Transverse colon (tissue), 4 donors: Measurements from ENCODE around the gene KLHL21. TPM values are rescaled to one million over a fixed set of nuclear protein-coding genes. Genes with fewer than 3 reads are reported as not detected.
A peak's percentile ranks its signal among the peaks of the same experiment; 100 is the strongest.

Experiments used
- DNase-seq: peaks from one replicate; pipeline ENCODE4 v3.0.0-alpha.2; 2019
- H3K27ac ChIP-seq, 4 donors: fragments of 200-600 bp; sonication (generic); 2 replicates each; pipeline ENCODE4 v1.5.1; 2016 to 2018; ENCODE audit warnings: inconsistent platforms in 4 of 4
- H3K27me3 ChIP-seq: fragments of 200-600 bp; sonication (generic); 2 replicates; pipeline ENCODE4 v1.5.1; 2017; ENCODE audit warnings: inconsistent platforms
- H3K36me3 ChIP-seq, 4 donors: fragments of 200-600 bp; sonication (generic); 2 replicates each; pipeline ENCODE4 v1.5.1; 2017 to 2019; ENCODE audit warnings: inconsistent platforms in 4 of 4
- H3K4me1 ChIP-seq, 4 donors: fragments of 200-600 bp; sonication (generic); 2 replicates each; pipeline ENCODE4 v1.5.1; 2017 to 2020; ENCODE audit warnings: inconsistent platforms in 4 of 4
- H3K4me3 ChIP-seq, 4 donors: fragments of 200-600 bp; sonication (generic); 1 replicate in 1 of 4; 2 replicates in 3 of 4; pipeline versions ENCODE4 v1.5.1 to v1.6.1; 2017 to 2019; ENCODE audit warnings: inconsistent platforms in 4 of 4
- H3K9me3 ChIP-seq, 2 donors: fragments of 200-600 bp; sonication (generic); 2 replicates each; pipeline ENCODE4 v1.5.1; 2017 to 2019; ENCODE audit warnings: inconsistent platforms in 2 of 2
- EP300 ChIP-seq: sonication (generic); formaldehyde crosslinking; IDR thresholded peaks from one replicate; pipeline ENCODE4 v1.6.1; 2017; ENCODE audit warnings: antibody characterized with exemption, low read depth
- POLR2A ChIP-seq: fragments of 450-650 bp; IDR thresholded peaks from one replicate; pipeline ENCODE4 v1.6.1; 2016; ENCODE audit warnings: antibody characterized with exemption, mild to moderate bottlenecking, moderate library complexity
- POLR2AphosphoS5 ChIP-seq, 3 donors: sonication (generic); formaldehyde crosslinking; IDR thresholded peaks; one replicate each; pipeline ENCODE4 v1.6.1; 2016; ENCODE audit warnings: antibody characterized with exemption in 3 of 3
- WGBS, 2 donors: methylation state at CpG; one replicate each; pipeline ENCODE4 v1.1.5; 2018; ENCODE audit warnings: low coverage in 1 of 2; 5-methylcytosine and 5-hydroxymethylcytosine counted together
- in situ Hi-C, 4 donors: fragments of 200-750 bp; cut with MboI; loops; one replicate each; pipeline versions ENCODE4 v1.15.0 to v1.15.1; 2017; ENCODE audit warnings: low sequenced_read_pairs in 3 of 4, low pct_ligation_motif_present in 1 of 4, low pct_unique_long_range_greater_than_20kb in 1 of 4
- intact Hi-C: fragments of 100-400 bp; cut with DNase I; formaldehyde crosslinking; loops from one replicate; pipeline ENCODE4 v1.15.1; 2023; ENCODE audit warnings: low total_unique reads
- total RNA-seq, 4 donors: library from RNA; depleted of rRNA; stranded (reverse); fragments of >200 nt; gene quantifications; one replicate each; pipeline ENCODE4 v1.1.0, GENCODE V29; 2016
- TF ChIP-seq, protein P1 (sequence below), 5 experiments: fragments of 200-600 bp in 3 of 5; fragments of 450-650 bp in 2 of 5; sonication (generic) in 3 of 5; IDR thresholded peaks; 1 replicate in 2 of 5; 2 replicates in 3 of 5; pipeline ENCODE4 v1.5.1; 2016 to 2017; ENCODE audit warnings: antibody characterized with exemption in 5 of 5, inconsistent platforms in 3 of 5, mild to moderate bottlenecking in 2 of 5, moderate library complexity in 1 of 5

Gene KLHL21, protein sequence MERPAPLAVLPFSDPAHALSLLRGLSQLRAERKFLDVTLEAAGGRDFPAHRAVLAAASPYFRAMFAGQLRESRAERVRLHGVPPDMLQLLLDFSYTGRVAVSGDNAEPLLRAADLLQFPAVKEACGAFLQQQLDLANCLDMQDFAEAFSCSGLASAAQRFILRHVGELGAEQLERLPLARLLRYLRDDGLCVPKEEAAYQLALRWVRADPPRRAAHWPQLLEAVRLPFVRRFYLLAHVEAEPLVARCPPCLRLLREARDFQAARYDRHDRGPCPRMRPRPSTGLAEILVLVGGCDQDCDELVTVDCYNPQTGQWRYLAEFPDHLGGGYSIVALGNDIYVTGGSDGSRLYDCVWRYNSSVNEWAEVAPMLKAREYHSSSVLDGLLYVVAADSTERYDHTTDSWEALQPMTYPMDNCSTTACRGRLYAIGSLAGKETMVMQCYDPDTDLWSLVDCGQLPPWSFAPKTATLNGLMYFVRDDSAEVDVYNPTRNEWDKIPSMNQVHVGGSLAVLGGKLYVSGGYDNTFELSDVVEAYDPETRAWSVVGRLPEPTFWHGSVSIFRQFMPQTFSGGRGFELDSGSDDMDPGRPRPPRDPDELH
- total RNA-seq: 10 to 100 TPM; 23.6 to 67.7 (median 36.1) TPM

DNA sequence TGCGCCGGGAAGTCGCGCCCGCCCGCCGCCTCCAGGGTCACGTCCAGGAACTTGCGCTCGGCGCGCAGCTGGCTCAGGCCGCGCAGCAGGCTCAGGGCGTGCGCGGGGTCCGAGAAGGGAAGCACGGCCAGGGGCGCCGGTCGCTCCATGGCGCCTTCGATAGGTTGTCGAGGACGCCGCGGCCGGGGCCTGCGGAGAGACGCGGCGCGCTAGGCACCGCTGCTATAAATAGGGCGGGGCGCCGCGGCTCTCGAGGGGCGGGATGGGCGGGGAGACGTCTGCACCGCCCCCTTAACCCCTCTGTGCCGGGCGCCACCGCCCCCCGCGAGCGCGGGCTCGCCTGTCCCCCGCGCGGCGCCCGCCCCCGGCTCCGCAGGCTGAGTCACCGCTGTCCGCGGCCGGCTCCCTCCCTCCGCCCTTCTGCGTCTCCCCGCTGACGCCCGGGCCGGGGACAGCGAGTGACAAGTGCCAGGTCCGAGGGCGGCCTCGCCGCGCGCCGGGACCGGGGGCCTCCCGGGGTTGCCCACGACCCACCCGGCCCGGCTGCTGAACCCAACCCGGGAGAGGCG, at the start of gene KLHL21:
Gene KLHL21 (minus strand): TSS at position 201 of the 569 bp plus-strand sequence. CDS start 52 bp downstream, at position 149.
- Histone ChIP-seq H3K27me3 (no peaks in the 10 kb centered on the region), H3K9me3 (no peaks in the 10 kb centered on the region), H3K4me1 (peaks cover 19 to 45% (median 33%) of the 10 kb centered on the region in 4 donors), H3K36me3 (peaks cover 0 to 9% (median 2%) of the 10 kb centered on the region in 4 donors), H3K4me3 (peak within 1 kb of the TSS; percentile 64 to 90 (median 71)), H3K27ac (peak within 1 kb of the TSS; percentile 95 to 99 (median 98))
- intact Hi-C loops: no loop called here
- 0% methylated on average over 69 of the region's 84 CpGs; no CpG with 5 or more reads in 1 of the 2 donors for WGBS, 2 donors
- peak; percentile 91 for DNase-seq
- in situ Hi-C loops: no loop called here
- TF ChIP-seq POLR2A (peak; percentile 90), EP300 (no peak), POLR2AphosphoS5 (IDR thresholded peaks at IDR 0.05) (peak; percentile 91 to 95 (median 92))

DNA sequence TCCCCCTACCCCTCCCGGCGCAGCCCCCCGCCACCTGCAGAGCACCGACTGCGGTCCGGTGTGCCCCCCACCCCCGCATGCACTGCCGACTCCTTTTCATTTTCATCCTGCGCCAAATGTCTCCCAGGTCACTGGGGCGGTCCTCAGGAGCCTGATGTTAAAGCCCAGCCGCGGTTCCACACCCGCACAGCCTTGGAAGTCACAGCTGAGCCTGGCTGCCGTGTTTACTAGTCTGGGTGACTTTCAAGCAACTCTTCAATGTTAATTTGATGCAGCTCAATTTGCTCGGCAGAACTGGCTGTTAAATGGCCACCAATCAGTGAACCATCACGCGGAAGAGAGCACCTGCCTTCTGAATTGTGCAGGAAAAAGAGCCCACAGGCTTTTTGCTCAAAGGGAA, 49.2 kb upstream of the KLHL21 start:
- in situ Hi-C loops: no loop called here
- Histone ChIP-seq H3K4me1 (no peaks in the 10 kb centered on the region), H3K9me3 (no peaks in the 10 kb centered on the region), H3K27ac (no peak overlapping the region), H3K36me3 (peaks cover 0 to 18% (median 3%) of the 10 kb centered on the region in 4 donors), H3K4me3 (no peak overlapping the region), H3K27me3 (no peaks in the 10 kb centered on the region)
- TF ChIP-seq, protein P1, sequence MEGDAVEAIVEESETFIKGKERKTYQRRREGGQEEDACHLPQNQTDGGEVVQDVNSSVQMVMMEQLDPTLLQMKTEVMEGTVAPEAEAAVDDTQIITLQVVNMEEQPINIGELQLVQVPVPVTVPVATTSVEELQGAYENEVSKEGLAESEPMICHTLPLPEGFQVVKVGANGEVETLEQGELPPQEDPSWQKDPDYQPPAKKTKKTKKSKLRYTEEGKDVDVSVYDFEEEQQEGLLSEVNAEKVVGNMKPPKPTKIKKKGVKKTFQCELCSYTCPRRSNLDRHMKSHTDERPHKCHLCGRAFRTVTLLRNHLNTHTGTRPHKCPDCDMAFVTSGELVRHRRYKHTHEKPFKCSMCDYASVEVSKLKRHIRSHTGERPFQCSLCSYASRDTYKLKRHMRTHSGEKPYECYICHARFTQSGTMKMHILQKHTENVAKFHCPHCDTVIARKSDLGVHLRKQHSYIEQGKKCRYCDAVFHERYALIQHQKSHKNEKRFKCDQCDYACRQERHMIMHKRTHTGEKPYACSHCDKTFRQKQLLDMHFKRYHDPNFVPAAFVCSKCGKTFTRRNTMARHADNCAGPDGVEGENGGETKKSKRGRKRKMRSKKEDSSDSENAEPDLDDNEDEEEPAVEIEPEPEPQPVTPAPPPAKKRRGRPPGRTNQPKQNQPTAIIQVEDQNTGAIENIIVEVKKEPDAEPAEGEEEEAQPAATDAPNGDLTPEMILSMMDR (IDR thresholded peaks at IDR 0.05): no peak
- TF ChIP-seq EP300 (no peak), POLR2AphosphoS5 (IDR thresholded peaks at IDR 0.05) (no peak), POLR2A (no peak)
- intact Hi-C loops: no loop called here
- no peak for DNase-seq
- 93% methylated on average over 17 of the region's 17 CpGs; no CpG with 5 or more reads in 1 of the 2 donors for WGBS, 2 donors

DNA sequence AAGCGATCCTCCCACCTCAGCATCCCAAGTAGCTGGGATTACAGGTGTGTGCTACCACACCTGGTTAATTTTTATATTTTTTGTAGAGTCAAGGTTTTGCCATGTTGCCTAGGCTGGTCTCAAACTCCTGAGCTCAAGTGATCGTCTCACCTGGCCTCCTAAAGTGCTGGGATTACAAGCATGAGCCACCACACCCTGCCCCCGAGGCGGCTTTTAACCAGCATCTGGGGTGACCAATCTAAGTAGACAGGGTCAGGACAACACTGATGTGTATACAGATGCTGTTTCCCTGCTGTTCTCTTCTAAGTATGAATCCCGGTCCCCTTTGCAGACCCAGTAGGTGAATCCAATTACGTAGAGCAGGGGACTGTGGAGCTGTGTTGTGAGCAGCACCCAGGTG, 45.9 kb upstream of the KLHL21 start:
- Histone ChIP-seq H3K9me3 (no peaks in the 10 kb centered on the region), H3K36me3 (peaks cover 0 to 24% (median 2%) of the 10 kb centered on the region in 4 donors), H3K4me3 (no peak overlapping the region), H3K27me3 (no peaks in the 10 kb centered on the region), H3K4me1 (no peaks in the 10 kb centered on the region), H3K27ac (no peak overlapping the region)
- intact Hi-C loops: loop anchor here (10.0 kb wide), 1 partner anchor 94 kb away; the partner anchor contains the start of genes NOL9 and TAS1R1
- TF ChIP-seq POLR2AphosphoS5 (IDR thresholded peaks at IDR 0.05) (no peak), POLR2A (no peak), EP300 (no peak)
- TF ChIP-seq, protein P1 (IDR thresholded peaks at IDR 0.05): no peak
- in situ Hi-C loops: loop anchor here (10.0 to 25.0 kb wide), 2 partner anchors 161 to 164 kb away; partner anchors contain the start of gene PLEKHG5 (in 3 of the 4)
- WGBS, 2 donors: 96 to 100% methylated on average over 1 to 6 of the region's 6 CpGs
- no peak for DNase-seq

DNA sequence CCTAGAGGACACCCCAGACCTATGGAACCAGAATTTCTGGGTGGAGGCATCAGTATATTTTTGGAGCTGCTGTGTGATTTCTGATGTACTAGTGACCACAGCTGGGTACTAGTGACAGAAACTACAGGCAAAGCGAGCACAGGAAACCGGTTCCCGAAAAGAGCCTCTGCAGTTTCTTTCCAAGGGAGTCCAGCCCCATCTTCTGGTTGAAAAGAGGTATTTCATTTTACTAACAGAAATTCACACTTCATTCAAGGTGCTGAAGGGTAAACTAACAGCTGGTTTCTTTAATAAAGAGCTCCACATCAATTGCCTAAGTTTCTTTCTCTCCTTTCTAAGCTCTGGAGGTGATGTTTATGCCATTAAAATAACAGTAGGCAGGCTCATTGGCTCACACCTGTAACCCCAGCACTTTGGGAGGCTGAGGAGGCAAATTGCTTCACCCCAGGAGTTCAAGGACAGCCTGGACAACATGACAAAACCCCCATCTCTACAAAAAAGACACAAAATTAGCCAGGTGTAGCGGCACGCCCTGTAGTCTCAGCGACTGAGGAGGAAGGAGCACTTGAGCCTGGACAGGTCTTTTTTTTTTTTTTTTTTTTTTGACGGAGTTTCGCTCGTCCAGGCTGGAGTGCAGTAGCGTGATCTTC, 44.0 kb upstream of the KLHL21 start:
- Histone ChIP-seq H3K27me3 (no peaks in the 10 kb centered on the region), H3K36me3 (peaks cover 0 to 11% (median 2%) of the 10 kb centered on the region in 4 donors), H3K4me3 (no peak overlapping the region), H3K4me1 (no peaks in the 10 kb centered on the region), H3K27ac (no peak overlapping the region), H3K9me3 (no peaks in the 10 kb centered on the region)
- TF ChIP-seq POLR2AphosphoS5 (IDR thresholded peaks at IDR 0.05): no peak
- TF ChIP-seq, protein P1 (IDR thresholded peaks at IDR 0.05): peak; percentile 50 to 64 (median 58)
- intact Hi-C loops: loop anchor here (2.0 to 10.0 kb wide), 2 partner anchors 92 to 162 kb away; partner anchors contain the start of genes NOL9 and TAS1R1
- DNase-seq: no peak
- in situ Hi-C loops: loop anchor here (10.0 to 25.0 kb wide), 2 partner anchors 159 to 162 kb away; partner anchors contain the start of gene PLEKHG5 (in 3 of the 4)
- 62 to 83% methylated on average over 4 to 10 of the region's 10 CpGs for WGBS, 2 donors
